Astrocyte (in vitro differentiated cells and primary cell): ENCODE results near the gene CMIP. TPM values are rescaled to one million over a fixed set of nuclear protein-coding genes. Genes with fewer than 3 reads are reported as not detected.

Experiments
- DNase-seq: peaks from one replicate; pipeline ENCODE4 v3.0.0-alpha.2; 2010; ENCODE audit warnings: low read depth
- FAIRE-seq: peaks from 2 replicates; lab custom pipeline; 2011; peaks lifted over from hg19 to GRCh38; lab: Jason Lieb, UNC
- H2AFZ ChIP-seq: 2 replicates; pipeline ENCODE4 v1.6.0; 2012; ENCODE audit warnings: low read depth, low read length, inconsistent platforms
- H3K27ac ChIP-seq: 2 replicates; pipeline ENCODE4 v1.5.1; 2011; ENCODE audit warnings: low read depth, low read length, inconsistent platforms
- H3K27me3 ChIP-seq: 2 replicates; pipeline ENCODE4 v1.6.0; 2011; ENCODE audit warnings: low read length, inconsistent platforms; ENCODE audit not compliant: insufficient read depth
- H3K36me3 ChIP-seq: 2 replicates; pipeline ENCODE4 v1.5.1; 2011; ENCODE audit warnings: low read length, inconsistent platforms; ENCODE audit not compliant: insufficient read depth
- H3K4me1 ChIP-seq: 2 replicates; pipeline ENCODE4 v1.5.1; 2011; ENCODE audit warnings: low read length, inconsistent platforms; ENCODE audit not compliant: insufficient read depth
- H3K4me2 ChIP-seq: 2 replicates; pipeline ENCODE4 v1.6.0; 2012; ENCODE audit warnings: low read length, inconsistent platforms
- H3K4me3 ChIP-seq: 2 replicates; pipeline ENCODE4 v1.5.1; 2011; ENCODE audit warnings: low read depth, mild to moderate bottlenecking, low read length, inconsistent platforms; ENCODE audit not compliant: insufficient read depth
- H3K79me2 ChIP-seq: 2 replicates; pipeline ENCODE4 v1.6.0; 2012; ENCODE audit warnings: mild to moderate bottlenecking, low read length, inconsistent platforms; ENCODE audit not compliant: insufficient read depth
- H3K9ac ChIP-seq: 2 replicates; pipeline ENCODE4 v1.6.0; 2012; ENCODE audit warnings: mild to moderate bottlenecking, low read length, inconsistent platforms
- H3K9me3 ChIP-seq: 2 replicates; pipeline ENCODE4 v1.5.1; 2012; ENCODE audit warnings: low read depth, mild to moderate bottlenecking, low read length, inconsistent platforms; ENCODE audit not compliant: insufficient read depth
- H4K20me1 ChIP-seq: 2 replicates; pipeline ENCODE4 v1.6.0; 2012; ENCODE audit warnings: low read length, inconsistent platforms; ENCODE audit not compliant: insufficient read depth
- H3K27ac Mint-ChIP-seq: one replicate; pipeline ENCODE4 v1.8.0; 2021; ENCODE audit warnings: mild to moderate bottlenecking, mixed read lengths; ENCODE audit not compliant: unreplicated experiment
- H3K27me3 Mint-ChIP-seq: one replicate; pipeline ENCODE4 v1.8.0; 2021; ENCODE audit warnings: low read depth, mixed read lengths; ENCODE audit not compliant: unreplicated experiment
- H3K36me3 Mint-ChIP-seq: one replicate; pipeline ENCODE4 v1.8.0; 2021; ENCODE audit warnings: low read depth, mixed read lengths; ENCODE audit not compliant: unreplicated experiment
- H3K4me1 Mint-ChIP-seq: one replicate; pipeline ENCODE4 v1.8.0; 2021; ENCODE audit warnings: low read depth, mixed read lengths; ENCODE audit not compliant: unreplicated experiment
- H3K4me3 Mint-ChIP-seq: one replicate; pipeline ENCODE4 v1.8.0; 2021; ENCODE audit warnings: mild to moderate bottlenecking, moderate library complexity, mixed read lengths; ENCODE audit not compliant: unreplicated experiment
- H3K9me3 Mint-ChIP-seq: one replicate; pipeline ENCODE4 v1.8.0; 2021; ENCODE audit warnings: mild to moderate bottlenecking, mixed read lengths; ENCODE audit not compliant: unreplicated experiment
- CTCF ChIP-seq: IDR thresholded peaks from 2 replicates; pipeline ENCODE4 v1.5.1; 2011; ENCODE audit warnings: low read depth, mild to moderate bottlenecking, inconsistent platforms, low read length, moderate library complexity; ENCODE audit not compliant: insufficient read depth
- EZH2 ChIP-seq: IDR thresholded peaks from 2 replicates; pipeline ENCODE4 v1.6.1; 2012; ENCODE audit warnings: mild to moderate bottlenecking, low read length, inconsistent platforms; ENCODE audit not compliant: insufficient read depth
- total RNA-seq: library from RNA; stranded (reverse); gene quantifications from 2 replicates; pipeline ENCODE4 v1.2.1, GENCODE V29; 2021

The CMIP gene
- total RNA-seq, 1 donor from 2014 or later = 71.5 TPM

GRCh38 chr16:81468269-81468902 is 23.8 kb downstream of the CMIP start:
- Mint-ChIP-seq H3K4me1 (peaks cover 33% of the 10 kb centered on the region), H3K27ac (peak overlapping the region; percentile 62), H3K27me3 (no peaks in the 10 kb centered on the region), H3K36me3 (peaks cover 14% of the 10 kb centered on the region), H3K9me3 (no peaks in the 10 kb centered on the region), H3K4me3 (no peak overlapping the region)
- Histone ChIP-seq H3K27ac (no peak overlapping the region), H3K27me3 (no peaks in the 10 kb centered on the region), H3K4me3 (no peak overlapping the region), H3K79me2 (peaks cover 97% of the 10 kb centered on the region), H3K9ac (no peak overlapping the region), H3K4me1 (peaks cover 5% of the 10 kb centered on the region), H3K36me3 (no peaks in the 10 kb centered on the region), H4K20me1 (peaks cover 98% of the 10 kb centered on the region), H3K9me3 (no peaks in the 10 kb centered on the region), H3K4me2 (no peak overlapping the region), H2AFZ (no peak overlapping the region)
- FAIRE-seq = no peak
- no peak for TF ChIP-seq CTCF
- no peak for TF ChIP-seq EZH2
- DNase-seq = no peak

DNA sequence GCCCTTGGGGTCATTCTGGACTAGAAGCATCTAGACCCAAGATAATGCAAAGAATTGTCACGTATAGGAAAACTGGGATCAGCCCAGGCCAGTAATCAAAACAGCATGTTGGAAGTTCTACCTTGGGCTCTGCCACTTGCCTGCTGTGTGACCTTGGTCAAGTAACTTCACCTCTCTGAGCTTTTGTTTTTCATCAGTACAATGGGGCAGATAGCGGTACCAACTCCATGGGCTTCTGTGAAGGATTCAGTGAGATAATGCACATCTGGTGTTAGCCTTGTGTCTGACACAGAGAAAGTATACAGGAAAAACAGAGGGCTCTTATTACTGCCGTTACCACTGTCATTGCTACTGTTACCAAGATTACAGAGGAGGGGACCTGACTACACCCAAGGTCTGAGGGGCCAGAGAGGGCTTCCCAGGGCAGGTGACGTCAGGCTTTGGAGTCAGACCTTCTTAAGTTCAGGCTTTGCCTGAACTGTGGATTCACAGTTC is 24.6 kb downstream of the CMIP start:
- H3K4me2 ChIP-seq = no peak overlapping the region
- peaks cover 97% of the 10 kb centered on the region for H3K79me2 ChIP-seq
- no peaks in the 10 kb centered on the region for H3K36me3 ChIP-seq
- no peak overlapping the region for H3K4me3 Mint-ChIP-seq
- no peak overlapping the region for H2AFZ ChIP-seq
- H4K20me1 ChIP-seq = peaks cover 98% of the 10 kb centered on the region
- H3K27ac Mint-ChIP-seq = no peak overlapping the region
- no peaks in the 10 kb centered on the region for H3K27me3 Mint-ChIP-seq
- no peak overlapping the region for H3K9ac ChIP-seq
- H3K27me3 ChIP-seq = no peaks in the 10 kb centered on the region
- H3K9me3 Mint-ChIP-seq = no peaks in the 10 kb centered on the region
- FAIRE-seq = no peak
- TF ChIP-seq EZH2 (no peak), CTCF (no peak)
- peaks cover 36% of the 10 kb centered on the region for H3K4me1 Mint-ChIP-seq
- H3K36me3 Mint-ChIP-seq = peaks cover 13% of the 10 kb centered on the region
- H3K4me3 ChIP-seq = no peak overlapping the region
- DNase-seq = no peak
- peaks cover 14% of the 10 kb centered on the region for H3K4me1 ChIP-seq
- H3K9me3 ChIP-seq = no peaks in the 10 kb centered on the region
- H3K27ac ChIP-seq = no peak overlapping the region
